Hematopoietic multipotent progenitor cell treated with erythropoietin and hydrocortisone succinate and interleukin-3 and kit ligand, for 4 days (in vitro differentiated cells): Measurements from ENCODE around the gene JAK1.
A peak's percentile ranks its signal among the peaks of the same experiment; 100 is the strongest.

Experiments used
- DNase-seq: peaks from one replicate; pipeline ENCODE4 v3.0.0-alpha.2; 2015

JAK1 gene

GRCh38 chr1:64886877-64887276, 79.5 kb downstream of the JAK1 start:
- no peak for DNase-seq

- DNase-seq, result no peak
Observed at GRCh38 chr1:64885648-64886047, 80.7 kb downstream of the JAK1 start.

- peak; percentile 54 for DNase-seq
Observed at GRCh38 chr1:64884261-64885040, 81.9 kb downstream of the JAK1 start.

GRCh38 chr1:64882574-64883255, 83.6 kb downstream of the JAK1 start:
- DNase-seq, result no peak

- DNase-seq, result no peak
Observed at GRCh38 chr1:64881281-64881680, 85.1 kb downstream of the JAK1 start.

- no peak for DNase-seq
Observed at GRCh38 chr1:64880449-64880848, 85.9 kb downstream of the JAK1 start.

GRCh38 chr1:64878931-64879611, 87.3 kb downstream of the JAK1 start:
- no peak for DNase-seq

- no peak for DNase-seq
Observed at GRCh38 chr1:64878090-64878489, 88.3 kb downstream of the JAK1 start.

- no peak for DNase-seq
Observed at GRCh38 chr1:64877598-64877997, 88.8 kb downstream of the JAK1 start.

GRCh38 chr1:64877151-64877550, 89.2 kb downstream of the JAK1 start:
- no peak for DNase-seq

GRCh38 chr1:64875606-64876005, 90.7 kb downstream of the JAK1 start:
- DNase-seq, result no peak

- no peak for DNase-seq
Observed at GRCh38 chr1:64875101-64875500, 91.2 kb downstream of the JAK1 start.

GRCh38 chr1:64874666-64875065, 91.7 kb downstream of the JAK1 start:
- DNase-seq, result no peak

GRCh38 chr1:64873576-64873975, 92.8 kb downstream of the JAK1 start:
- DNase-seq, result no peak

GRCh38 chr1:64872067-64872466, 94.3 kb downstream of the JAK1 start:
- DNase-seq, result no peak

- no peak for DNase-seq
Observed at GRCh38 chr1:64871256-64871655, 95.1 kb downstream of the JAK1 start.

- DNase-seq, result no peak
Observed at GRCh38 chr1:64867266-64867665, 99.1 kb downstream of the JAK1 start.

GRCh38 chr1:64866689-64867088, 99.7 kb downstream of the JAK1 start:
- no peak for DNase-seq

GRCh38 chr1:64865105-64865757, 101.1 kb downstream of the JAK1 start:
- DNase-seq, result peak; percentile 15

- DNase-seq, result peak; percentile 99
Observed at GRCh38 chr1:64864018-64864940, 102.1 kb downstream of the JAK1 start.

GRCh38 chr1:64861611-64862010, 104.7 kb downstream of the JAK1 start:
- DNase-seq, result peak; percentile 68

GRCh38 chr1:64857347-64857746, 109.0 kb downstream of the JAK1 start:
- DNase-seq, result no peak
